CD8-positive, alpha-beta memory T cell (primary cell): Measurements from ENCODE around the gene ANKS4B. TPM values are rescaled to one million over a fixed set of nuclear protein-coding genes. Genes with fewer than 3 reads are reported as not detected.
A peak's percentile ranks its signal among the peaks of the same experiment; 100 is the strongest.

Experiments
- CTCF ChIA-PET: fragments of 350-600 bp; sonication (Branson Sonifier 250); formaldehyde crosslinking; loops from one replicate; lab custom pipeline; 2021; ENCODE audit warnings: antibody characterized with exemption; lab: Charles Lee
- POLR2A ChIA-PET: fragments of 350-600 bp; sonication (Branson Sonifier 250); formaldehyde crosslinking; loops from one replicate; lab custom pipeline; 2021; ENCODE audit warnings: antibody characterized with exemption; lab: Charles Lee
- DNase-seq, 5 donors: peaks; one replicate each; pipeline versions ENCODE4 v3.0.0 to v3.0.0-alpha.2; 2020 to 2022; ENCODE audit warnings: mixed read lengths in 1 of 5
- H3K27ac ChIP-seq: one replicate; pipeline ENCODE4 v1.7.0; 2013; ENCODE audit warnings: low read depth, mild to moderate bottlenecking, low read length, moderate library complexity
- H3K27me3 ChIP-seq: 2 replicates; pipeline ENCODE4 v1.7.0; 2013; ENCODE audit warnings: low read length, mild to moderate bottlenecking; ENCODE audit not compliant: insufficient read depth, poor library complexity, severe bottlenecking
- H3K36me3 ChIP-seq: 2 replicates; pipeline ENCODE4 v1.7.0; 2013; ENCODE audit warnings: mild to moderate bottlenecking, low read length, moderate library complexity; ENCODE audit not compliant: insufficient read depth
- H3K4me1 ChIP-seq: 2 replicates; pipeline ENCODE4 v1.7.0; 2013; ENCODE audit warnings: mild to moderate bottlenecking, low read length, moderate library complexity; ENCODE audit not compliant: insufficient read depth
- H3K4me3 ChIP-seq: 2 replicates; pipeline ENCODE4 v1.7.0; 2013; ENCODE audit warnings: mild to moderate bottlenecking, low read length
- H3K9me3 ChIP-seq: 2 replicates; pipeline ENCODE4 v1.7.0; 2013; ENCODE audit warnings: mild to moderate bottlenecking, low read length
- H3K27ac Mint-ChIP-seq, 8 donors: one replicate each; pipeline ENCODE4 v1.8.0; 2020 to 2021; ENCODE audit warnings: mixed read lengths in 8 of 8, mild to moderate bottlenecking in 6 of 8, inconsistent platforms in 3 of 8, moderate library complexity in 3 of 8
- H3K27me3 Mint-ChIP-seq, 2 donors: one replicate each; pipeline ENCODE4 v1.8.0; 2020 to 2021; ENCODE audit warnings: mixed read lengths in 2 of 2, mild to moderate bottlenecking in 1 of 2, moderate library complexity in 1 of 2
- H3K36me3 Mint-ChIP-seq, 3 donors: one replicate each; pipeline ENCODE4 v1.8.0; 2020 to 2021; ENCODE audit warnings: mixed read lengths in 3 of 3, inconsistent platforms in 1 of 3, mild to moderate bottlenecking in 1 of 3
- H3K4me1 Mint-ChIP-seq, 3 donors: one replicate each; pipeline ENCODE4 v1.8.0; 2020 to 2021; ENCODE audit warnings: mixed read lengths in 3 of 3, inconsistent platforms in 1 of 3, mild to moderate bottlenecking in 1 of 3
- H3K4me3 Mint-ChIP-seq, 7 donors: one replicate each; pipeline ENCODE4 v1.8.0; 2020 to 2021; ENCODE audit warnings: mixed read lengths in 7 of 7, mild to moderate bottlenecking in 6 of 7, moderate library complexity in 4 of 7, inconsistent platforms in 2 of 7
- H3K9me3 Mint-ChIP-seq, 5 donors: one replicate each; pipeline ENCODE4 v1.8.0; 2020 to 2022; ENCODE audit warnings: mixed read lengths in 5 of 5, mild to moderate bottlenecking in 3 of 5, moderate library complexity in 2 of 5, inconsistent platforms in 1 of 5
- polyA plus RNA-seq: library from polyadenylated mRNA; unstranded; fragments of 300-500 nt; fragmentation: Illumina TruSeq; gene quantifications from one replicate; pipeline ENCODE4 v1.2.3, GENCODE V29; 2021
- total RNA-seq, 2 experiments: library from RNA; stranded (reverse); gene quantifications; one replicate each; pipeline ENCODE4 v1.2.3, GENCODE V29; 2021

ANKS4B gene
- total and polyA plus RNA-seq, 3 experiments from 2014 or later: not detected

- ChIA-PET CTCF (no interaction called here), POLR2A (no interaction called here)
- no peaks in the 10 kb centered on the region for H3K27me3 ChIP-seq
- no peaks in the 10 kb centered on the region for H3K9me3 Mint-ChIP-seq
- H3K27me3 Mint-ChIP-seq: peaks cover 3 to 27% of the 10 kb centered on the region in 2 donors
- H3K4me3 ChIP-seq: no peak overlapping the region
- no peaks in the 10 kb centered on the region for H3K36me3 Mint-ChIP-seq
- H3K4me3 Mint-ChIP-seq: no peak overlapping the region
- no peak for DNase-seq
- no peaks in the 10 kb centered on the region for H3K9me3 ChIP-seq
- no peaks in the 10 kb centered on the region for H3K36me3 ChIP-seq
- H3K27ac Mint-ChIP-seq: no peak overlapping the region
- peak overlapping the region; percentile 31 for H3K27ac ChIP-seq
- H3K4me1 ChIP-seq: no peaks in the 10 kb centered on the region
- H3K4me1 Mint-ChIP-seq: no peaks in the 10 kb centered on the region
These were observed 27.6 kb downstream of the ANKS4B start for GRCh38 chr16:21260870-21261791.

GRCh38 chr16:21262779-21263639 is 29.5 kb downstream of the ANKS4B start:
- Mint-ChIP-seq H3K27ac (peak overlapping the region in 1 of 8 donors; percentile 89), H3K27me3 (peaks cover 3 to 14% of the 10 kb centered on the region in 2 donors), H3K9me3 (no peaks in the 10 kb centered on the region), H3K36me3 (no peaks in the 10 kb centered on the region), H3K4me3 (no peak overlapping the region), H3K4me1 (no peaks in the 10 kb centered on the region)
- Histone ChIP-seq H3K9me3 (no peaks in the 10 kb centered on the region), H3K4me1 (no peaks in the 10 kb centered on the region), H3K4me3 (no peak overlapping the region), H3K36me3 (no peaks in the 10 kb centered on the region), H3K27ac (no peak overlapping the region), H3K27me3 (no peaks in the 10 kb centered on the region)
- POLR2A ChIA-PET: no interaction called here
- DNase-seq: no peak
- CTCF ChIA-PET: no interaction called here

- ChIA-PET POLR2A (no interaction called here), CTCF (no interaction called here)
- H3K4me1 Mint-ChIP-seq: no peaks in the 10 kb centered on the region
- H3K9me3 ChIP-seq: no peaks in the 10 kb centered on the region
- peak overlapping the region in 1 of 8 donors; percentile 3 for H3K27ac Mint-ChIP-seq
- no peaks in the 10 kb centered on the region for H3K27me3 ChIP-seq
- H3K4me1 ChIP-seq: no peaks in the 10 kb centered on the region
- no peak for DNase-seq
- no peaks in the 10 kb centered on the region for H3K36me3 ChIP-seq
- H3K27me3 Mint-ChIP-seq: peaks cover 3 to 14% of the 10 kb centered on the region in 2 donors
- H3K4me3 ChIP-seq: no peak overlapping the region
- no peaks in the 10 kb centered on the region for H3K9me3 Mint-ChIP-seq
- H3K36me3 Mint-ChIP-seq: no peaks in the 10 kb centered on the region
- H3K27ac ChIP-seq: peak overlapping the region; percentile 24
- H3K4me3 Mint-ChIP-seq: no peak overlapping the region
These were observed 30.4 kb downstream of the ANKS4B start for GRCh38 chr16:21263640-21264570.

- H3K9me3 ChIP-seq: no peaks in the 10 kb centered on the region
- POLR2A ChIA-PET: no interaction called here
- peaks cover 3 to 12% of the 10 kb centered on the region in 2 donors for H3K27me3 Mint-ChIP-seq
These were observed 31.1 kb downstream of the ANKS4B start for GRCh38 chr16:21264571-21265036.

GRCh38 chr16:21265104-21265837 is 31.8 kb downstream of the ANKS4B start:
- ChIA-PET CTCF (no interaction called here), POLR2A (no interaction called here)
- Mint-ChIP-seq H3K4me3 (no peak overlapping the region), H3K27ac (no peak overlapping the region), H3K9me3 (no peaks in the 10 kb centered on the region), H3K36me3 (no peaks in the 10 kb centered on the region), H3K27me3 (peaks cover 3 to 6% of the 10 kb centered on the region in 2 donors), H3K4me1 (no peaks in the 10 kb centered on the region)
- H3K27me3 ChIP-seq: no peaks in the 10 kb centered on the region
- DNase-seq: no peak
- no peak overlapping the region for H3K27ac ChIP-seq
- no peaks in the 10 kb centered on the region for H3K4me1 ChIP-seq
- no peaks in the 10 kb centered on the region for H3K36me3 ChIP-seq
- no peaks in the 10 kb centered on the region for H3K9me3 ChIP-seq
- H3K4me3 ChIP-seq: no peak overlapping the region

More at GRCh38 chr16:21264571-21265036, 31.1 kb downstream of the ANKS4B start:
- Histone ChIP-seq H3K27me3 (no peaks in the 10 kb centered on the region), H3K36me3 (no peaks in the 10 kb centered on the region), H3K27ac (no peak overlapping the region), H3K4me3 (no peak overlapping the region), H3K4me1 (no peaks in the 10 kb centered on the region)
- CTCF ChIA-PET: no interaction called here
- H3K4me1 Mint-ChIP-seq: no peaks in the 10 kb centered on the region
- H3K4me3 Mint-ChIP-seq: no peak overlapping the region
- no peaks in the 10 kb centered on the region for H3K36me3 Mint-ChIP-seq
- DNase-seq: no peak
- H3K27ac Mint-ChIP-seq: no peak overlapping the region
- no peaks in the 10 kb centered on the region for H3K9me3 Mint-ChIP-seq

- Histone ChIP-seq H3K9me3 (no peaks in the 10 kb centered on the region), H3K4me1 (no peaks in the 10 kb centered on the region), H3K36me3 (no peaks in the 10 kb centered on the region), H3K27ac (no peak overlapping the region), H3K27me3 (no peaks in the 10 kb centered on the region), H3K4me3 (no peak overlapping the region)
- no peak for DNase-seq
- no peak overlapping the region for H3K27ac Mint-ChIP-seq
- no peak overlapping the region for H3K4me3 Mint-ChIP-seq
- no peaks in the 10 kb centered on the region for H3K36me3 Mint-ChIP-seq
- CTCF ChIA-PET: no interaction called here
- peaks cover 0 to 2% of the 10 kb centered on the region in 2 donors for H3K27me3 Mint-ChIP-seq
- no peaks in the 10 kb centered on the region for H3K4me1 Mint-ChIP-seq
- POLR2A ChIA-PET: no interaction called here
- no peaks in the 10 kb centered on the region for H3K9me3 Mint-ChIP-seq
These were observed 33.8 kb downstream of the ANKS4B start for GRCh38 chr16:21267298-21267697.

GRCh38 chr16:21268236-21268635 is 34.7 kb downstream of the ANKS4B start:
- ChIA-PET POLR2A (no interaction called here), CTCF (no interaction called here)
- Histone ChIP-seq H3K36me3 (no peaks in the 10 kb centered on the region), H3K9me3 (no peaks in the 10 kb centered on the region), H3K27me3 (no peaks in the 10 kb centered on the region), H3K4me3 (no peak overlapping the region), H3K27ac (no peak overlapping the region), H3K4me1 (no peaks in the 10 kb centered on the region)
- Mint-ChIP-seq H3K27ac (no peak overlapping the region), H3K9me3 (no peaks in the 10 kb centered on the region), H3K36me3 (no peaks in the 10 kb centered on the region), H3K4me1 (no peaks in the 10 kb centered on the region), H3K27me3 (peaks cover 0 to 8% of the 10 kb centered on the region in 2 donors), H3K4me3 (no peak overlapping the region)
- no peak for DNase-seq
